ENCODE data around the gene TEX14.

GRCh38 chr17:58528443-58528842 is 163.4 kb downstream of the TEX14 start:
- TF ChIP-seq CTCF (IDR thresholded peaks at IDR 0.05) (no peak), POLR2AphosphoS5 (IDR thresholded peaks at IDR 0.05) (no peak), POLR2A (IDR thresholded peaks at IDR 0.05) (no peak), EP300 (IDR thresholded peaks at IDR 0.05) (no peak)
